OCI-M2 (cell line): ENCODE data around the gene ZSCAN31.
"Not testable (repeated sequence)": the region's sequence is repeated elsewhere in the genome, so short reads cannot be mapped to it uniquely, and the experiment has no call there.

Source experiments
- DNase-seq: peaks from one replicate; lab custom pipeline; 2025; ENCODE audit not compliant: unreplicated experiment; lab: John Stamatoyannopoulos, UW

Gene ZSCAN31

DNA sequence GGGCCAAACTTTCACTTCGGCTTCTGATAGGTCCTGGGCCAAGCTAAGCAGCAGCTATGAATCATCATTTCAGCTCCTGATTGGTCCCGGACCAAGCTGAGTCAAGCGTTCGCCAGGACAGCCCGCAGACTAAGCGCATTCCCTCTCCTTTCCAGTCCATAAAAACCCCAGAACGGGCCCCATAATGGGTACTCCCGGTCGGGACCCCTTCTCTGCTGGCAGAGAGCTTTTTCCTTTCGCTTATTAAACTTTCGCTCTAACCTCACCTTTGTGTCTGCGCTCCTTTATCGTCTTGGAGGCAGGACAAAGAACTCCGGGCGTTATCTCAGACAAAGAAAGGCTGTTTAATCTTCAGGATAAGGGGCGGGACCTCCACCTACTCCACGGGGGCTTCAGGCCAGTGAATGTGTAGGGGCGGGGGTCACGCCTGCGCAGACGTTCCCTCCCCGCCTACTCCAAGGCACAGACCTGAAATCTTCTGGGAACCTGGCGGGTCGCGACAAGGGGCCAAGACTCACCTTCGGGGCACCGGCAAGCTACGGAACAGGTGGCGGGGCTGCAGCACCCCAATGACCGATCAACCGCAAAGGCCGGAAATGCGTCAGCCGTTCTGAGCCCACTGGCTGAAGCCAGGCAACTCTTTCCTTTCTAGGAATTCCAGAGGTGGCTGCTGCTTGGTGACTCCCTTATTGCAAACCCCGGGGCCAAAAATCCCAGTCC lies at the start of gene ZSCAN31:
ZSCAN31 (minus strand) TSS at position 585 of the 720 bp plus-strand sequence. CDS start 6,465 bp downstream, outside the sequence.
- DNase-seq: peak; percentile 97

GRCh38 chr6:28384143-28384533 lies 48.2 kb upstream of the ZSCAN31 start:
- DNase-seq: no peak

GRCh38 chr6:28383235-28384142 lies 47.5 kb upstream of the ZSCAN31 start:
- DNase-seq: peak; percentile 91

GRCh38 chr6:28380381-28380780 lies 44.4 kb upstream of the ZSCAN31 start:
- no peak for DNase-seq

DNA sequence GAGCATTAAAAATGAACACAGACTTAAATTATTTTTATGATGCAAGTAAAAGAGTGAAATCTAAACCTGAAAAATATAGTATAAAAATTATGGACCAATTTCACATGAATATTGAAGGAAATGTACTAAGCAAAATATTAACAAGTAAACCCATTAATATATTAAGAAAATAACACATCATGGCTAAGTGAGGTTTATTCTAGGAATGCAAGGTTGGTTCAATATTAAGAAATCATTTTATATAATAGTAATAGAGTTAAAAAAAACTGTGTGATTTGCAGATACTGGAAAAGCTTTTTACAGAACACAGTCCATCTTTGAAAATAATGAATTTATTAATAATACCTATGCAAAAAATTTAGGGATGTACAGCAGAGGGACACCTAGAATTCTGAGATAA lies 42.7 kb upstream of the ZSCAN31 start:
- no peak for DNase-seq

GRCh38 chr6:28377879-28378278 lies 41.9 kb upstream of the ZSCAN31 start:
- DNase-seq: no peak

- DNase-seq: no peak
Measured at GRCh38 chr6:28373925-28374324, 38.0 kb upstream of the ZSCAN31 start.

DNA sequence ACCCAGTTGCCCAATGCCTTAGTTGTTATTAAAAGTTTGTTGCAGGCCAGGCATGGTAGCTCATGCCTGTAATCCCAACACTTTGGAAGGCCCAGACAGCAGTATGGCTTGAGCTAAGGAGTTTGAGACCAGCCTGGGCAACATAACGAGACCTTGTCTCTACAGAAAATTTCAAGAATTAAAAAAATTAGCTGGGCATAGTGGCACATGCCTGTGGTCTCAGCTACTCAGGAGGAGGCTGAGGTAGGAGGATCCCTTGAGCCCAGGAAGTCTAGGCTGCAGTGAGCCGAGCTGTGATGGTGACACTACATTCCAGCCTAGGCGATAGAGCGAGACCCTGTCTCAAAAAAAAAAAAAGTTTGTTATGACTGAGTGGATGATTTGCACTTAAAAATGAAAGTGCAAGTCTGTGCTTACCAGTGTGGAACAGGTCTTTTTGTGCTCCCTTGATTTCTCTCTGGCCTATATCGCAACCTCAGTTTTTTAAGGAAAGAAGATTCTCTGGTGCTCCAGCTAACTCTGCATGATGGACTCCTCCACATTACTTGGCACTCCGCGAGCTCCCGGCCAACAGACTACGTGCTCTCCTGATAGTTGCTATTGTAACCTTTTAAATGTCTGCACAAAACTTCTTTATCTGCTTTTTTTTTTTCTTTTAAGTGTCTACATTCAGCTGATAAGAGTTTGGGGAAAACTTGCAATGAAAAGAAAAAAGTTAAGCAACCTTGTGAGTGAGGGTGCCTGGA lies 35.9 kb upstream of the ZSCAN31 start:
- DNase-seq: no peak

DNA sequence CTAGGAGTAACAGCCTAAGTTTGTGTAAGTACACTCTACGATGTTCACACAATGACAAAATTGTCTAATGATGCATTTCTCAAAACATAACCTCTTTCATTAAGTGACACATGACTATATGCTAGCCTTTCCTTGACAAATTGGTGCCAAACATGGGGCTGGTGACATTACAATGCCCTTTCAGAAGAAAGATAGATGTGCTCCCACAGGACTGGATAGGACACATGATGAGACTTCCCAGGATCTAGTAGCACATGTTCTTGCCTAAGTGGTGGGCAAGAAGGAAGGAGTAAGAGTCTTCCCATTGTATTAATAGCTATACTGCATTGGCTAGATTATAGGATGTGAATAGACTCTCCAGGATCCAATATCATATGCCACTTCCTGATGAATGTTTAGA lies 35.3 kb upstream of the ZSCAN31 start:
- no peak for DNase-seq

DNA sequence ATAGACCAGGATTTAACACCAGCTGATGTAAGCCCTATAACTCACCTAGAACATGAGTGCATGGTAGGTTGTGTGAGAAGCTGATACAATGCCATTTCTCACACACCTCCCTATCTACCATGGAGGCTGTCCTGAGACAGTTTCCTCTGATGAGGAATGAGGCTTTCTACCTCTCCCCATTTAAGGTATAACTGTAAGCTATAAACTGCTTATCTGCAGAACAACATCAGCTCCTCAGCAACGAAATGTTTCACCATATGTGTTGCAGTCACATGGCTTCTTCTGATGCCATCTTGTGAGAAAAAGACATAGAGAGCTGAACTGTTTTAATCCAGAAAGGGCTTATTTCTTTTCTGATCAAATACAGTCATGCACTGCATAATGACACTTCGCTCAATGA lies 34.5 kb upstream of the ZSCAN31 start:
- DNase-seq: no peak

DNA sequence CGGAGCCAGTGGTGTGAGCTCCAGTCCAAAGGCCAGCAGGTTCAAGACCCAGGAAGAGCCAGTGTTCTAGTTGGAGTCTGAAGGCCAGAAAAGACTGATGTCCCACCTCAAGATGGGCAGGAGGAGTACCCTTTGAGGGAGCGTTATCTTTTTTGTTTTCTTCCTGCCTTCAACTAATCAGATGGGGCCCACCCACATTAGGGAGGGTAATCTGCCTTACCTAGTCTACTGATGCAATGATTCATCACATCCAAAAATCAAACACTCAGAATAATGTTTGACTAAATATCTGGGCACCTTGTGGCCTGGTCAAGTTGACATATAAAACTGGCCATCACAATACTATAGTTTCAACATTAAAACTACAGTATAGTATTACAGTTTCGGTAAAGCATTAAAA lies 33.5 kb upstream of the ZSCAN31 start:
- no peak for DNase-seq

DNA sequence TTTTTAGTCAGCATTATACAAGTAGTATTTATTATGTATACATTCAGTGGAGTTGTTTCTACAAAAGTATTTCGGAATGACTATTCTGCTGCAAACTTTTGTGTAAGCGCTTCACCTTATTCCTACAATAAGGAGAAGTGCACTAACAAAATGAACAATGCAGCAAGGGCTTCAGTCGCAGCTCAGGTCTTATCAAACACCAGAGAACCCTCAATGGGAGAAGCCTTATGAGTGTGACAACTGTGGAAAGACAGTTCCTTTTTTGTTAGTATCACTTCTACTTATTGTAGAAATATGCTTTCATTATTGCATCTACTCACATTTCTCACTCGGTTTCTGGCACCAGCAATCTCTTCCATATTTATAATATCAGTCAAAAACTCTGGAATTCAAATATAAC lies 32.6 kb upstream of the ZSCAN31 start:
- no peak for DNase-seq

GRCh38 chr6:28365590-28365989 lies 29.6 kb upstream of the ZSCAN31 start:
- not testable (repeated sequence) for DNase-seq

DNA sequence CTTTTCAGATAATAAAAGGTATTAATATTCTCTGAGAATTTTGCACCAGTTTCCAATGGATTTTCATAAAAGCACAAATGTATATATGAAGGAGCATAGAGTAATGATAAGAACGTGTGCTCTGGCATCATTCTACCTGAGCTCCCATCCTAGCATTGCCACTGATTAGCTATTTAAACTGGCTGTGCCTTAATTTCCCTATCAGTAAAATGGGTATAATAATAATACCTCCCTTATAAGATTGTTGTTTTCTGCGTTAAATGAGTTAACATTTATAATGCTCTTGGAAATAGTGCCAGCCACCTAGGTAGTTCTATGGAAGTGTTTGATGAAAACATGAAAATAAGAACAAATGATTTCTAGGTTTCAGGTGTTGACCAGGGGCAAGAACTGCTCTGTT lies 25.0 kb upstream of the ZSCAN31 start:
- DNase-seq: no peak

GRCh38 chr6:28359562-28359961 lies 23.6 kb upstream of the ZSCAN31 start:
- not testable (repeated sequence) for DNase-seq

DNA sequence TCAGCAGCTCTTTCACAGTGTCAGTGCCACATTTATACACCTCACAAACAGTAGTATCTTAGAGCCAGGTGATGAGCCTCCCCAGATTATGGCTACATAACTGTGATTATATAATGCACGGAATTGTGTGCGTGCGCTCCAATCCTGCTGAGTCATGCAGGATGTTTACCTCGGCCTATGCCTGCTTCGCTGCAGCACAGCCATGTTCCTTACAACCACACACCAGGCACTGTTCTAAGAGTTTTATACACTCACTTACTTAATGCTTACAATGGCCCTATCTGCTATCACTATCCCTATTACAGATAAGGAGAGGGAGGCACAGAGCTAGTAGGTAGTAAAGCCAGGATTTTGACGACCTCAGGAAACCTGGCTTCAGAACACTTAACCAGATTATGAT lies 21.1 kb upstream of the ZSCAN31 start:
- DNase-seq: no peak

GRCh38 chr6:28356666-28357020 lies 20.7 kb upstream of the ZSCAN31 start:
- no peak for DNase-seq

DNA sequence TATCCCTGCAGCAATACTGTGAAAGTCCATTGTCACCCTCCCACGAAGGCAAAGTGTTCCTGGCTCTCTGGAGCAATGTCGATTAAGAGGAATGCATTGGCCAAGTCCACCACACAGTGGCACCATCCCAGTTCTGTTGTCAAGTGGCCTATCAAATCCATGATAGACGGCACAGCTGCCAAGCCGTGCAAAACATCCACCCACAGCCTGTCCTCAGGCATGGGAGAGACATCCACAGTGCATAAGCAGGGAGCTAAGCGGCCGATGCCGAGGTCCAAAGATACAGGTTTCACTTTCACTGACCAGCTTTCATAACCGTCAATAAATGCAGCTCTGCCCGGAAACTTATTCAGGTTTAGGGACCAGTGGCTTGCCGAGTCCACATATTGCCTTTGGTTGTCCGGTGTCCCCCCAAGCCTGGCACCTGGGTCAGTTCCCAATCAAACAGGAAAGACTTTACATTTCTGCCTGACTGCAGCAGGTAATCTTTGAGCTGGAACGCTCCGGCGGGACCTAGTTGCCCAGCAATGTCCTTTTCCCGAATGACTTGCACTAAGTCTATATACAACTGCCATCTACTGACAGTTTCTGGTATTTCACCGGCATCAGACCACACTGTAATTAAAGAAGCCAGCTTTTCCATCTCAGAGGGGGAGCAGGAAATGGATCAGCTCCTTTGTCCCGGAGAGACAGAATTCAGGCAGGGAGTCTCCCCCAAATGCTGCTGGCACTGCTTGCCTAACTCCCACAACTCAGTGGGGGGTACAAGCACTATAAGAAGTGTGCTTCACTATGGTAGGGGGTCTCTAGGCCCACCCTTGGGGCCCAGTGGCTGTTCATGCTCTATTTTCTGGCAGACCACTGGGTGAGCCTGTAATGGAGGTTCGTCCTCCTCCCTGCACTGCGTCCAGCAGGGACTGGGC lies 20.1 kb upstream of the ZSCAN31 start:
- peak; percentile 85 for DNase-seq

- DNase-seq: no peak
Measured at GRCh38 chr6:28354688-28355554, 19.0 kb upstream of the ZSCAN31 start.
